IMR-90 (cell line): ENCODE data around the gene ALKBH6. TPM values are rescaled to one million over a fixed set of nuclear protein-coding genes. Genes with fewer than 3 reads are reported as not detected.

Source experiments
- ATAC-seq: fragments of 200-7000 bp; cut with Tn5 transposase; 2 replicates; pipeline ENCODE4 v1.9.1; 2020; ENCODE audit warnings: low read depth, mild to moderate bottlenecking, moderate library complexity
- BruUV-seq: library from RNA; stranded (reverse); fragments of 400-500 nt; replicated peaks from 2 replicates; lab custom pipeline; 2021; lab: Mats Ljungman, UMichigan
- CTCF ChIA-PET: fragments of 300-600 bp; formaldehyde crosslinking; extraction: SDS; loops from one replicate; lab custom pipeline; 2021; ENCODE audit warnings: antibody characterized with exemption; lab: Yijun Ruan, JAX
- POLR2A ChIA-PET: fragments of 300-600 bp; sonication (Branson Sonifier 250); formaldehyde crosslinking; loops from one replicate; lab custom pipeline; 2022; ENCODE audit warnings: antibody characterized with exemption; ENCODE audit not compliant: unreplicated experiment; lab: Charles Lee
- DNase-seq: peaks from one replicate; pipeline ENCODE4 v3.0.0; 2013
- H2AFZ ChIP-seq: replicated peaks from 2 replicates; pipeline ENCODE3; 2013; ENCODE audit warnings: low read length, mild to moderate bottlenecking; ENCODE audit not compliant: poor library complexity
- H2AK5ac ChIP-seq: 2 replicates; pipeline ENCODE4 v1.6.1; 2013; ENCODE audit warnings: low read depth, low read length, inconsistent platforms
- H2AK9ac ChIP-seq: replicated peaks from 2 replicates; pipeline ENCODE3; 2013; ENCODE audit warnings: mild to moderate bottlenecking, low read depth, low read length, moderate library complexity; ENCODE audit not compliant: poor library complexity
- H2BK120ac ChIP-seq: 2 replicates; pipeline ENCODE4 v1.6.1; 2013; ENCODE audit warnings: low read depth, low read length, inconsistent platforms
- H2BK15ac ChIP-seq: 3 replicates; pipeline ENCODE4 v1.6.1; 2013; ENCODE audit warnings: low read depth, low read length, inconsistent platforms
- H2BK20ac ChIP-seq: 2 replicates; pipeline ENCODE4 v1.6.1; 2013; ENCODE audit warnings: low read depth, mild to moderate bottlenecking, inconsistent platforms, low read length, moderate library complexity
- H2BK5ac ChIP-seq: 2 replicates; pipeline ENCODE4 v1.6.1; 2013; ENCODE audit warnings: mild to moderate bottlenecking, low read depth, low read length, inconsistent platforms; ENCODE audit not compliant: poor library complexity, severe bottlenecking
- H3K14ac ChIP-seq: replicated peaks from 2 replicates; pipeline ENCODE4 v1.6.1; 2013; ENCODE audit warnings: low read depth, low read length, inconsistent platforms
- H3K18ac ChIP-seq: 2 replicates; pipeline ENCODE4 v1.6.1; 2013; ENCODE audit warnings: low read depth, low read length, control low read depth
- H3K23ac ChIP-seq: 2 replicates; pipeline ENCODE4 v1.6.1; 2013; ENCODE audit warnings: low read depth, low read length, inconsistent platforms
- H3K27ac ChIP-seq: 2 replicates; pipeline ENCODE4 v1.5.1; 2013; ENCODE audit warnings: mild to moderate bottlenecking, control low read depth, low read length; ENCODE audit not compliant: insufficient read depth
- H3K27me3 ChIP-seq: 2 replicates; pipeline ENCODE4 v1.6.1; 2013; ENCODE audit warnings: low read length; ENCODE audit not compliant: control insufficient read depth, insufficient read depth
- H3K36me3 ChIP-seq: 2 replicates; pipeline ENCODE4 v1.6.1; 2013; ENCODE audit warnings: low read length, mixed read lengths; ENCODE audit not compliant: control insufficient read depth, insufficient read depth
- H3K4ac ChIP-seq: 2 replicates; pipeline ENCODE4 v1.6.1; 2013; ENCODE audit warnings: low read depth, low read length, inconsistent platforms
- H3K4me1 ChIP-seq: 2 replicates; pipeline ENCODE4 v1.6.1; 2013; ENCODE audit warnings: low read length, mixed read lengths; ENCODE audit not compliant: control insufficient read depth, insufficient read depth
- H3K4me2 ChIP-seq: 2 replicates; pipeline ENCODE4 v1.6.1; 2013; ENCODE audit warnings: low read depth, mild to moderate bottlenecking, control low read depth, low read length, moderate library complexity
- H3K4me3 ChIP-seq: 2 replicates; pipeline ENCODE4 v1.5.1; 2013; ENCODE audit warnings: low read depth, mild to moderate bottlenecking, control low read depth, low read length, moderate library complexity; ENCODE audit not compliant: insufficient read depth
- H3K56ac ChIP-seq: 2 replicates; pipeline ENCODE4 v1.6.1; 2013; ENCODE audit warnings: low read length, inconsistent platforms; ENCODE audit not compliant: insufficient read depth; ENCODE audit errors: extremely low read depth
- H3K79me1 ChIP-seq, 2 experiments: 2 replicates each; pipeline ENCODE4 v1.6.1; 2013; ENCODE audit warnings: low read length in 2 of 2, inconsistent platforms in 1 of 2, low read depth in 1 of 2
- H3K9ac ChIP-seq: 2 replicates; pipeline ENCODE4 v1.6.1; 2013; ENCODE audit warnings: low read depth, low read length, control low read depth
- H3K9me1 ChIP-seq: 2 replicates; pipeline ENCODE4 v1.6.1; 2013; ENCODE audit warnings: low read length, inconsistent platforms; ENCODE audit not compliant: insufficient read depth
- H3K9me3 ChIP-seq: 2 replicates; pipeline ENCODE4 v1.6.1; 2013; ENCODE audit warnings: low read length; ENCODE audit not compliant: control insufficient read depth, insufficient read depth
- H4K20me1 ChIP-seq: 2 replicates; pipeline ENCODE4 v1.6.1; 2013; ENCODE audit warnings: low read length, inconsistent platforms; ENCODE audit not compliant: insufficient read depth
- H4K5ac ChIP-seq: 2 replicates; pipeline ENCODE4 v1.6.1; 2013; ENCODE audit warnings: mild to moderate bottlenecking, low read depth, low read length, control low read depth
- H4K8ac ChIP-seq, 2 experiments: 2 replicates each; pipeline ENCODE4 v1.6.1; 2013; ENCODE audit warnings: low read depth in 2 of 2, low read length in 2 of 2, control low read depth in 1 of 2, inconsistent platforms in 1 of 2
- H4K91ac ChIP-seq: 2 replicates; pipeline ENCODE4 v1.6.1; 2013; ENCODE audit warnings: low read depth, low read length, inconsistent platforms; ENCODE audit not compliant: insufficient read depth
- BHLHE40 ChIP-seq: fragments of 150-350 bp; IDR thresholded peaks from 2 replicates; pipeline ENCODE4 v1.6.1; 2016; ENCODE audit warnings: mild to moderate bottlenecking, low read depth, low read length
- CEBPB ChIP-seq: IDR thresholded peaks from 2 replicates; pipeline ENCODE4 v1.6.1; 2012; ENCODE audit warnings: low read depth, low read length, improper control_type of control experiment
- ELK1 ChIP-seq: fragments of 150-350 bp; IDR thresholded peaks from 2 replicates; pipeline ENCODE4 v1.6.1; 2016; ENCODE audit warnings: low read depth, mild to moderate bottlenecking, low read length, moderate library complexity, borderline replicate concordance
- MXI1 ChIP-seq: IDR thresholded peaks from 2 replicates; pipeline ENCODE4 v1.6.1; 2012; ENCODE audit warnings: low read depth, mild to moderate bottlenecking, low read length, moderate library complexity, borderline replicate concordance
- POLR2A ChIP-seq: IDR thresholded peaks from 2 replicates; pipeline ENCODE4 v1.6.1; 2012; ENCODE audit warnings: mild to moderate bottlenecking, low read depth, low read length
- RFX5 ChIP-seq: IDR thresholded peaks from 2 replicates; pipeline ENCODE4 v1.8.0; 2012; ENCODE audit warnings: low read depth, mild to moderate bottlenecking, low read length, moderate library complexity
- SMC3 ChIP-seq: fragments of 150-350 bp; IDR thresholded peaks from 2 replicates; pipeline ENCODE4 v1.6.1; 2016; ENCODE audit warnings: low read depth, mild to moderate bottlenecking, antibody characterized with exemption, low read length, moderate library complexity
- WGBS, 2 experiments: methylation state at CpG; one replicate each; pipeline versions ENCODE4 v1.1.5 to v1.1.7; 2013; ENCODE audit warnings: missing lambda C conversion rate in 2 of 2; ENCODE audit not compliant: insufficient read length in 1 of 2; ENCODE audit errors: extremely low coverage in 2 of 2; 5-methylcytosine and 5-hydroxymethylcytosine counted together
- dilution Hi-C: fragments of 300-500 bp; cut with HindIII; formaldehyde crosslinking; loops from one replicate; pipeline ENCODE4 v1.14.3; 2018; ENCODE audit warnings: low sequenced_read_pairs; ENCODE audit not compliant: unreplicated experiment
- in situ Hi-C: fragments of 300-500 bp; cut with MboI; formaldehyde crosslinking; loops from 3 replicates; pipeline ENCODE4 v1.14.3; 2019; ENCODE audit warnings: low sequenced_read_pairs, inconsistent platforms, mixed read lengths
- intact Hi-C: fragments of 100-400 bp; cut with micrococcal nuclease; formaldehyde crosslinking; loops from 2 replicates; pipeline ENCODE4 v1.10.0; 2022
- polyA plus RNA-seq, 3 experiments: library from polyadenylated mRNA; depleted of rRNA; stranded (reverse); fragments of >200 nt; gene quantifications; 2 replicates each; pipeline ENCODE4 v1.2.3, GENCODE V29; 2012; ENCODE audit warnings: low replicate concordance in 1 of 3
- total RNA-seq: library from RNA; depleted of rRNA; stranded (reverse); fragments of >200 nt; gene quantifications from 2 replicates; pipeline ENCODE4 v1.2.3, GENCODE V29; 2012

ALKBH6 gene
- total and polyA plus RNA-seq, 2 of the 4 experiments (the other 2 are of a cell fraction) = 12.9 to 38.7 TPM

GRCh38 chr19:35960432-35960972 is 53.5 kb downstream of the ALKBH6 start:
- Histone ChIP-seq H3K27ac (no peak overlapping the region), H4K91ac (no peak overlapping the region), H2BK120ac (no peak overlapping the region), H3K9me3 (peaks cover 2% of the 10 kb centered on the region), H3K27me3 (peaks cover 33% of the 10 kb centered on the region), H2BK15ac (no peak overlapping the region), H3K4me3 (no peak overlapping the region), H3K18ac (no peak overlapping the region), H3K9me1 (no peaks in the 10 kb centered on the region), H4K5ac (no peak overlapping the region), H3K9ac (no peak overlapping the region), H2AFZ (no peak overlapping the region), H3K4me2 (no peak overlapping the region), H3K4ac (no peak overlapping the region), H4K20me1 (no peaks in the 10 kb centered on the region), H3K79me1 (no peaks in the 10 kb centered on the region), H2BK20ac (no peak overlapping the region), H4K8ac (no peak overlapping the region), H3K14ac (no peak overlapping the region), H3K56ac (no peak overlapping the region), H2BK5ac (no peak overlapping the region), H3K23ac (no peak overlapping the region), H2AK5ac (no peak overlapping the region), H2AK9ac (no peak overlapping the region), H3K4me1 (no peaks in the 10 kb centered on the region), H3K36me3 (no peaks in the 10 kb centered on the region)
- WGBS, 2 experiments = no CpG with 5 or more reads among the region's 7 CpGs
- TF ChIP-seq RFX5 = no peak
- TF ChIP-seq CEBPB = no peak
- TF ChIP-seq POLR2A = no peak
- no peak for TF ChIP-seq SMC3
- no peak for TF ChIP-seq BHLHE40
- TF ChIP-seq ELK1 = no peak
- no peak for TF ChIP-seq MXI1
- intact Hi-C loops = no loop called here
- CTCF ChIA-PET = no interaction called here
- no peak for ATAC-seq
- dilution Hi-C loops = no loop called here
- BruUV-seq = no TSS peak
- in situ Hi-C loops = no loop called here
- POLR2A ChIA-PET = no interaction called here
- no peak for DNase-seq
